ENCODE results near the gene P2RY1. TPM values are rescaled to one million over a fixed set of nuclear protein-coding genes. Genes with fewer than 3 reads are reported as not detected.
"Not testable (repeated sequence)": the region's sequence is repeated elsewhere in the genome, so short reads cannot be mapped to it uniquely, and the experiment has no call there.

P2RY1 gene
- total and polyA plus RNA-seq, 5 donors: 1.1 to 7.6 (median 4.1) TPM

- no peak for DNase-seq
- no peaks in the 10 kb centered on the region for H3K27me3 ChIP-seq (ENCODE audit: control insufficient read depth, insufficient read depth)
- no peak overlapping the region for H3K4me3 ChIP-seq (ENCODE audit: low read length)
- no peaks in the 10 kb centered on the region for H3K4me1 ChIP-seq (ENCODE audit: control insufficient read depth, insufficient read depth, low read length)
- H3K9me3 ChIP-seq (ENCODE audit: control insufficient read depth, low read length): no peaks in the 10 kb centered on the region
- intact Hi-C loops (cut with DNase I): no loop called here
- H3K27ac ChIP-seq (ENCODE audit: low read length): no peak overlapping the region
- no peak for ATAC-seq
Measured at GRCh38 chr3:152865668-152866245, 30.8 kb downstream of the P2RY1 start.

- H3K4me3 ChIP-seq (ENCODE audit: low read length): no peak overlapping the region
- no peaks in the 10 kb centered on the region for H3K4me1 ChIP-seq (ENCODE audit: control insufficient read depth, insufficient read depth, low read length)
- H3K27ac ChIP-seq (ENCODE audit: low read length): no peak overlapping the region
- 90% methylated on average over 5 of the region's 5 CpGs for WGBS
- peak; percentile 41 to 47 for ATAC-seq
- no peaks in the 10 kb centered on the region for H3K9me3 ChIP-seq (ENCODE audit: control insufficient read depth, low read length)
- DNase-seq: no peak
- intact Hi-C loops (cut with DNase I): no loop called here
- H3K27me3 ChIP-seq (ENCODE audit: control insufficient read depth, insufficient read depth): no peaks in the 10 kb centered on the region
Measured at GRCh38 chr3:152870027-152870426, 35.1 kb downstream of the P2RY1 start.

DNA sequence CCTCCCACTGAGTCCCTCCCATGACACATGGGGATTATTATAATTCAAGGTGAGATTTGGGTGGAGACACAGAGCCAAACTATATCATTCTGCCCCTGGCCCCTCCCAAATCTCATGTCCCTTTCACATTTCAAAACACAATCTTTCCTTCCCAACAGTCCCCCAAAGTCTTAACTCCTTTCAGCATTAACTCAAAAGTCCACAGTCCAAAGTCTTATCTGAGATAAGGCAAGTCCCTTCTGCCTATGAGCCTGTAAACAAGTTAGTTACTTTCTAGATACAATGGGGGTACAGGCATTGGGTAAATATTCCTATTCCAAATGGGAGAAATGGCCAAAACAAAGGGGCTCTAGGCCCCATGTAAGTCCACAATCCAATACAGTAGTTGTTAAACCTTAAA is 38.4 kb downstream of the P2RY1 start:
- H3K27me3 ChIP-seq (ENCODE audit: control insufficient read depth, insufficient read depth); H3K4me3 ChIP-seq (ENCODE audit: low read length); H3K27ac ChIP-seq (ENCODE audit: low read length); ATAC-seq; intact Hi-C loops (cut with DNase I); H3K9me3 ChIP-seq (ENCODE audit: control insufficient read depth, low read length); DNase-seq; H3K4me1 ChIP-seq (ENCODE audit: control insufficient read depth, insufficient read depth, low read length): not testable (repeated sequence)

DNA sequence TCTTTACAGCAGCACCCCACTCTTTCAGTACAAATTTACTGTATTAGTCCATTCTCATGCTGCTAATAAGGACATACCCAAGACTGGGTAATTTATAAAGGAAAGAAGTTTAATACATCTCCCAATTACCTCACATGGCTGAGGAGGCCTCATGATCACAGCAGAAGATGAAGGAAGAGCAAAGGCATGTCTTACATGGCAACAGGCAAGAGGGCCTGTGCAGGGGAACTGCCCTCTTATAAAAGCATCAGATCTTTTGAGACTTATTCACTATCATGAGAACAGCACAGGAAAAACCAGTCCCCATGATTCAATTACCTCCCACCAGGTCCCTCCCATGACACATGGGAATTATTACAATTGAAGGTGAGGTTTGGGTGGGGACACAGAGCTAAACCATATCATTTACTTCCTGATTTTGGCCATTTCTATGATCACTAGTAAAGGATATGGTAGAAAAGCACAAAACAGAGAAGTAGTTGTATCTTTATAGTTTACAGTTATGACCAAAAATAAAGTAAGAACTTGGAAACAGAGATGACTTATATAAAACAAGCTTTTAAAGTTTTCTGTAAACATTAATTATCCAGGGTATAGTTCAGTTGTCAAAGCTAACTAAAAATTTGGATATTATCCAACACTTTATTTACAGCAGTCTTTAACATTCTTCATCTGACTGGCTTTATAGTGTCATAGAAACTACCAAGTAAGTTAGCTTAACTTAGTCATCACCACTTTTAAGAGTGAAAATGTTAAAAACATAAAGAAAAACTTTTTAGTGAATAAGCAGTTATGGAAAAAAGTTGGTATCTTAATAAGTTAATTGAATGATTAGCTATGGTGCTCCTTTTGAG is 40.2 kb downstream of the P2RY1 start:
- H3K9me3 ChIP-seq (ENCODE audit: control insufficient read depth, low read length): no peaks in the 10 kb centered on the region
- H3K4me3 ChIP-seq (ENCODE audit: low read length): no peak overlapping the region
- no peaks in the 10 kb centered on the region for H3K27me3 ChIP-seq (ENCODE audit: control insufficient read depth, insufficient read depth)
- intact Hi-C loops (cut with DNase I): no loop called here
- H3K27ac ChIP-seq (ENCODE audit: low read length): no peak overlapping the region
- H3K4me1 ChIP-seq (ENCODE audit: control insufficient read depth, insufficient read depth, low read length): no peaks in the 10 kb centered on the region
- no peak for DNase-seq
- no peak for ATAC-seq

DNA sequence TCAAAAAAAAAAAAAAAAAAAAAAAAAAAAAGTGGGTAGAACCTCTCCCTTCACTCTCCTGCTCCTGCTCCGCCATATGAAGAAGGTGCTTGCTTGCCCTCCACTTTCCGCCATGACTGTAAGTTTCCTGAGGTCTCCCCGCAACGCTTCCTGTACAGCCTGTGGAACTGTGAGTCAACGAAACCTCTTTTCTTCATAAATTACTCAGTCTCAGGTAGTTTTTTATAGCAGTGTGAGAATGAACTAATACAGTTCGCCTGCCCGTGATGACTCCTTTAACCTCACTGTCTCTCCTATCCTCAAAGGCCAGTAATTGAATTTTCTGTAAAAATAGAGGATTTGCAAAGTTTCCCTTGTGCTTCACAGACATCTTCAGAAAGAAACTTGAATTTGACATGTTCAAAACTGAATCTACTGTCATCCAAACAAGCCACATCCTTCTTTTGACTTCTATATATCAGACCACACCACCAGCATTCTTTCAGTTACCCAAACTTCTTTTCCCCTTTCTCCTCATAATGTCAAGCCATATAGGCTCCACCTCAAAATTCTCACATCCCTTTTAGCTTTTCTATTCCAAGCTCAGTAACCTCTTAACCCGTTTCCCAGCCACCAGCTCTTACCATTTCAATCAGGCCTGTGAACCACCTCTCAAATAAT is 44.3 kb downstream of the P2RY1 start:
- H3K4me3 ChIP-seq (ENCODE audit: low read length): no peak overlapping the region
- no peak for DNase-seq
- 95% methylated on average over 8 of the region's 8 CpGs for WGBS
- intact Hi-C loops (cut with DNase I): no loop called here
- no peaks in the 10 kb centered on the region for H3K4me1 ChIP-seq (ENCODE audit: control insufficient read depth, insufficient read depth, low read length)
- no peaks in the 10 kb centered on the region for H3K9me3 ChIP-seq (ENCODE audit: control insufficient read depth, low read length)
- no peaks in the 10 kb centered on the region for H3K27me3 ChIP-seq (ENCODE audit: control insufficient read depth, insufficient read depth)
- H3K27ac ChIP-seq (ENCODE audit: low read length): no peak overlapping the region
- ATAC-seq: no peak

GRCh38 chr3:152879790-152880174 is 44.9 kb downstream of the P2RY1 start:
- H3K27me3 ChIP-seq (ENCODE audit: control insufficient read depth, insufficient read depth): no peaks in the 10 kb centered on the region
- no peak overlapping the region for H3K4me3 ChIP-seq (ENCODE audit: low read length)
- DNase-seq: no peak
- no peaks in the 10 kb centered on the region for H3K4me1 ChIP-seq (ENCODE audit: control insufficient read depth, insufficient read depth, low read length)
- intact Hi-C loops (cut with DNase I): no loop called here
- H3K27ac ChIP-seq (ENCODE audit: low read length): no peak overlapping the region
- no peak for ATAC-seq
- no peaks in the 10 kb centered on the region for H3K9me3 ChIP-seq (ENCODE audit: control insufficient read depth, low read length)
- 64% methylated on average over 2 of the region's 2 CpGs for WGBS

GRCh38 chr3:152885076-152885475 is 50.1 kb downstream of the P2RY1 start:
- intact Hi-C loops (cut with DNase I): no loop called here
- no peak for DNase-seq
- 43% methylated on average over 1 of the region's 1 CpG for WGBS
- Histone ChIP-seq H3K4me1 (ENCODE audit: control insufficient read depth, insufficient read depth, low read length) (no peaks in the 10 kb centered on the region), H3K27ac (ENCODE audit: low read length) (no peak overlapping the region), H3K9me3 (ENCODE audit: control insufficient read depth, low read length) (no peaks in the 10 kb centered on the region), H3K27me3 (ENCODE audit: control insufficient read depth, insufficient read depth) (no peaks in the 10 kb centered on the region), H3K4me3 (ENCODE audit: low read length) (no peak overlapping the region)
- no peak for ATAC-seq

Data from right cardiac atrium (tissue), 5 donors.